ENCODE results near the gene ITGB3BP. TPM values are rescaled to one million over a fixed set of nuclear protein-coding genes. Genes with fewer than 3 reads are reported as not detected.

The ITGB3BP gene
- total RNA-seq, 1 experiment from 2014 or later: 47.2 TPM

GRCh38 chr1:63463248-63463647, 59.8 kb downstream of the ITGB3BP start:
- no peaks in the 10 kb centered on the region for H3K27me3 ChIP-seq (ENCODE audit: insufficient read depth, low read length)
- Mint-ChIP-seq H3K27me3 (ENCODE audit: low read depth) (no peaks in the 10 kb centered on the region), H3K4me3 (no peak overlapping the region)

More at GRCh38 chr1:63463248-63463647, 59.8 kb downstream of the ITGB3BP start:
- no peaks in the 10 kb centered on the region for H3K79me2 ChIP-seq (ENCODE audit: insufficient read depth, low read length)
- Mint-ChIP-seq H3K9me3 (peaks cover 14 to 22% of the 10 kb centered on the region in 2 experiments), H3K36me3 (ENCODE audit: insufficient read depth in 1 of 3, low read depth in 3 of 3) (peaks cover 22 to 24% (median 23%) of the 10 kb centered on the region in 3 experiments), H3K4me1 (no peaks in the 10 kb centered on the region), H3K27ac (no peak overlapping the region)
- H3K27ac ChIP-seq (ENCODE audit: insufficient read length, low read depth, low read length): no peak overlapping the region
- H3K9ac ChIP-seq (ENCODE audit: extremely low read depth, insufficient read length, low read length): no peak overlapping the region
- no peak overlapping the region for H2BK12ac ChIP-seq (ENCODE audit: insufficient read length, low read depth, low read length)
- TF ChIP-seq, protein P1, sequence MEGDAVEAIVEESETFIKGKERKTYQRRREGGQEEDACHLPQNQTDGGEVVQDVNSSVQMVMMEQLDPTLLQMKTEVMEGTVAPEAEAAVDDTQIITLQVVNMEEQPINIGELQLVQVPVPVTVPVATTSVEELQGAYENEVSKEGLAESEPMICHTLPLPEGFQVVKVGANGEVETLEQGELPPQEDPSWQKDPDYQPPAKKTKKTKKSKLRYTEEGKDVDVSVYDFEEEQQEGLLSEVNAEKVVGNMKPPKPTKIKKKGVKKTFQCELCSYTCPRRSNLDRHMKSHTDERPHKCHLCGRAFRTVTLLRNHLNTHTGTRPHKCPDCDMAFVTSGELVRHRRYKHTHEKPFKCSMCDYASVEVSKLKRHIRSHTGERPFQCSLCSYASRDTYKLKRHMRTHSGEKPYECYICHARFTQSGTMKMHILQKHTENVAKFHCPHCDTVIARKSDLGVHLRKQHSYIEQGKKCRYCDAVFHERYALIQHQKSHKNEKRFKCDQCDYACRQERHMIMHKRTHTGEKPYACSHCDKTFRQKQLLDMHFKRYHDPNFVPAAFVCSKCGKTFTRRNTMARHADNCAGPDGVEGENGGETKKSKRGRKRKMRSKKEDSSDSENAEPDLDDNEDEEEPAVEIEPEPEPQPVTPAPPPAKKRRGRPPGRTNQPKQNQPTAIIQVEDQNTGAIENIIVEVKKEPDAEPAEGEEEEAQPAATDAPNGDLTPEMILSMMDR (conservative IDR thresholded peaks at IDR 0.05): no peak
- H3K4ac ChIP-seq (ENCODE audit: low read depth, low read length): no peak overlapping the region
- no peak overlapping the region for H3K4me2 ChIP-seq (ENCODE audit: insufficient read depth, insufficient read length, low read length)
- H4K91ac ChIP-seq (ENCODE audit: insufficient read length, low read depth, low read length): no peak overlapping the region
- H2AK5ac ChIP-seq (ENCODE audit: insufficient read length, low read length): no peak overlapping the region
- no peak overlapping the region for H3K14ac ChIP-seq (ENCODE audit: insufficient read depth, low read length)
- H3K79me1 ChIP-seq (ENCODE audit: insufficient read depth, low read depth, low read length, poor library complexity, severe bottlenecking): no peaks in the 10 kb centered on the region
- no peak overlapping the region for H2BK120ac ChIP-seq (ENCODE audit: low read depth, low read length, poor library complexity, severe bottlenecking)
- no peak overlapping the region for H3K23ac ChIP-seq (ENCODE audit: insufficient read length, low read depth, low read length)
- H2BK20ac ChIP-seq (ENCODE audit: low read depth, low read length, poor library complexity, severe bottlenecking): no peak overlapping the region
- no peaks in the 10 kb centered on the region for H4K20me1 ChIP-seq (ENCODE audit: control insufficient read depth, insufficient read depth, insufficient read length)
- WGBS (ENCODE audit: extremely low coverage, insufficient read length, low lambda C conversion rate): no CpG with 5 or more reads among the region's 3 CpGs
- H3K18ac ChIP-seq (ENCODE audit: insufficient read length, low read depth, low read length): no peak overlapping the region
- no peak overlapping the region for H2BK5ac ChIP-seq (ENCODE audit: insufficient read length, low read length)
- H2AFZ ChIP-seq (ENCODE audit: low read length): no peak overlapping the region
- no peak overlapping the region for H3T11ph ChIP-seq (ENCODE audit: low read length)
- no peak for DNase-seq
- no peak overlapping the region for H4K8ac ChIP-seq (replicated peaks; ENCODE audit: insufficient read length, low read depth, low read length)
- no peaks in the 10 kb centered on the region for H3K9me3 ChIP-seq (ENCODE audit: control insufficient read depth, low read depth, low read length)
- H3K56ac ChIP-seq (ENCODE audit: insufficient read length, low read depth, low read length): no peak overlapping the region
- no peaks in the 10 kb centered on the region for H3K23me2 ChIP-seq (ENCODE audit: insufficient read length, low read depth, low read length, poor library complexity, severe bottlenecking)
- H4K5ac ChIP-seq (ENCODE audit: insufficient read length, low read depth, low read length): no peak overlapping the region
- H2BK15ac ChIP-seq (ENCODE audit: low read depth, low read length): no peak overlapping the region
- no peaks in the 10 kb centered on the region for H3K4me1 ChIP-seq (ENCODE audit: insufficient read depth, low read length)

All from H9 (cell line).